Smooth muscle cell (in vitro differentiated cells): Measurements from ENCODE around the gene LARGE1. TPM values are rescaled to one million over a fixed set of nuclear protein-coding genes. Genes with fewer than 3 reads are reported as not detected.

Experiments
- DNase-seq: peaks from one replicate; lab custom pipeline; 2025; ENCODE audit not compliant: unreplicated experiment; lab: John Stamatoyannopoulos, UW
- H2AFZ ChIP-seq: fragments of 200-600 bp; sonication (generic); 2 replicates; pipeline ENCODE4 v1.6.0; 2016; ENCODE audit warnings: antibody characterized with exemption, low read depth, mild to moderate bottlenecking
- H3F3A ChIP-seq: fragments of 200-600 bp; sonication (generic); 2 replicates; pipeline ENCODE4 v1.6.0; 2017; ENCODE audit warnings: antibody characterized with exemption, low read depth
- H3K27ac ChIP-seq: fragments of 200-600 bp; sonication (generic); 2 replicates; pipeline ENCODE4 v1.5.1; 2016; ENCODE audit warnings: low read depth, mild to moderate bottlenecking
- H3K27me3 ChIP-seq: fragments of 200-600 bp; sonication (generic); 2 replicates; pipeline ENCODE4 v1.6.1; 2016; ENCODE audit warnings: low read depth, mild to moderate bottlenecking
- H3K36me3 ChIP-seq: fragments of 200-600 bp; sonication (generic); 2 replicates; pipeline ENCODE4 v1.5.1; 2016; ENCODE audit warnings: low read depth
- H3K4me1 ChIP-seq: fragments of 200-600 bp; sonication (generic); 2 replicates; pipeline ENCODE4 v1.5.1; 2016; ENCODE audit warnings: low read depth
- H3K4me2 ChIP-seq: fragments of 200-600 bp; sonication (generic); 2 replicates; pipeline ENCODE4 v1.6.0; 2016; ENCODE audit warnings: mild to moderate bottlenecking
- H3K4me3 ChIP-seq: fragments of 200-600 bp; sonication (generic); 2 replicates; pipeline ENCODE4 v1.5.1; 2016; ENCODE audit warnings: mild to moderate bottlenecking
- H3K79me2 ChIP-seq: fragments of 200-600 bp; sonication (generic); 2 replicates; pipeline ENCODE4 v1.6.0; 2016; ENCODE audit warnings: low read depth, mild to moderate bottlenecking
- H3K9ac ChIP-seq: fragments of 200-600 bp; sonication (generic); 2 replicates; pipeline ENCODE4 v1.6.0; 2016; ENCODE audit warnings: low read depth
- H3K9me3 ChIP-seq: fragments of 200-600 bp; sonication (generic); replicated peaks from 2 replicates; pipeline ENCODE4 v1.5.1; 2016; ENCODE audit warnings: low read depth
- H4K20me1 ChIP-seq: fragments of 200-600 bp; sonication (generic); 2 replicates; pipeline ENCODE4 v1.6.0; 2016; ENCODE audit warnings: low read depth
- WGBS: methylation state at CpG from one replicate; pipeline ENCODE4 v1.1.7; 2016; ENCODE audit warnings: low lambda C conversion rate; 5-methylcytosine and 5-hydroxymethylcytosine counted together
- polyA plus RNA-seq: library from polyadenylated mRNA; unstranded; fragments of >200 nt; fragmentation: Nextera tagmentation; extraction: Ambion mirVana; gene quantifications from 2 replicates; pipeline ENCODE4 v1.2.1, GENCODE V29; 2016
- total RNA-seq: library from RNA; depleted of rRNA; stranded (reverse); fragments of >200 nt; gene quantifications from 2 replicates; pipeline ENCODE4 v1.2.3, GENCODE V29; 2014
- TF ChIP-seq, protein P1 (sequence below): fragments of 200-600 bp; sonication (generic); IDR thresholded peaks from 2 replicates; pipeline ENCODE4 v1.5.1; 2017; ENCODE audit warnings: borderline replicate concordance, mild to moderate bottlenecking, antibody characterized with exemption; ENCODE audit not compliant: insufficient read depth, poor library complexity, severe bottlenecking

Gene LARGE1
- total and polyA plus RNA-seq, 2 experiments from 2014 or later: 11.9 to 18.0 TPM

- Histone ChIP-seq H3K36me3 (no peaks in the 10 kb centered on the region), H3K9me3 (no peaks in the 10 kb centered on the region), H3K9ac (no peak overlapping the region), H3K27me3 (no peaks in the 10 kb centered on the region), H3K4me1 (peaks cover 2% of the 10 kb centered on the region), H3K79me2 (no peaks in the 10 kb centered on the region), H3K27ac (no peak overlapping the region), H3K4me3 (no peak overlapping the region), H3K4me2 (no peak overlapping the region), H4K20me1 (no peaks in the 10 kb centered on the region), H3F3A (no peaks in the 10 kb centered on the region), H2AFZ (no peak overlapping the region)
- WGBS: 85% methylated on average over 3 of the region's 3 CpGs
- TF ChIP-seq, protein P1, sequence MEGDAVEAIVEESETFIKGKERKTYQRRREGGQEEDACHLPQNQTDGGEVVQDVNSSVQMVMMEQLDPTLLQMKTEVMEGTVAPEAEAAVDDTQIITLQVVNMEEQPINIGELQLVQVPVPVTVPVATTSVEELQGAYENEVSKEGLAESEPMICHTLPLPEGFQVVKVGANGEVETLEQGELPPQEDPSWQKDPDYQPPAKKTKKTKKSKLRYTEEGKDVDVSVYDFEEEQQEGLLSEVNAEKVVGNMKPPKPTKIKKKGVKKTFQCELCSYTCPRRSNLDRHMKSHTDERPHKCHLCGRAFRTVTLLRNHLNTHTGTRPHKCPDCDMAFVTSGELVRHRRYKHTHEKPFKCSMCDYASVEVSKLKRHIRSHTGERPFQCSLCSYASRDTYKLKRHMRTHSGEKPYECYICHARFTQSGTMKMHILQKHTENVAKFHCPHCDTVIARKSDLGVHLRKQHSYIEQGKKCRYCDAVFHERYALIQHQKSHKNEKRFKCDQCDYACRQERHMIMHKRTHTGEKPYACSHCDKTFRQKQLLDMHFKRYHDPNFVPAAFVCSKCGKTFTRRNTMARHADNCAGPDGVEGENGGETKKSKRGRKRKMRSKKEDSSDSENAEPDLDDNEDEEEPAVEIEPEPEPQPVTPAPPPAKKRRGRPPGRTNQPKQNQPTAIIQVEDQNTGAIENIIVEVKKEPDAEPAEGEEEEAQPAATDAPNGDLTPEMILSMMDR: no peak
- DNase-seq: no peak
Observed at GRCh38 chr22:33528183-33528582, 392.1 kb downstream of the LARGE1 start.

- 97% methylated on average over 12 of the region's 12 CpGs for WGBS
- H3K79me2 ChIP-seq: no peaks in the 10 kb centered on the region
- H3K27me3 ChIP-seq: no peaks in the 10 kb centered on the region
- TF ChIP-seq, protein P1: no peak
- no peak overlapping the region for H3K4me3 ChIP-seq
- no peak overlapping the region for H3K4me2 ChIP-seq
- H3F3A ChIP-seq: no peaks in the 10 kb centered on the region
- H3K9ac ChIP-seq: no peak overlapping the region
- no peak for DNase-seq
- no peak overlapping the region for H2AFZ ChIP-seq
- peaks cover 2% of the 10 kb centered on the region for H3K4me1 ChIP-seq
- no peaks in the 10 kb centered on the region for H3K36me3 ChIP-seq
- no peaks in the 10 kb centered on the region for H4K20me1 ChIP-seq
- no peak overlapping the region for H3K27ac ChIP-seq
- H3K9me3 ChIP-seq: no peaks in the 10 kb centered on the region
Observed at GRCh38 chr22:33526434-33527107, 393.7 kb downstream of the LARGE1 start.

- Histone ChIP-seq H3F3A (no peaks in the 10 kb centered on the region), H3K4me3 (no peak overlapping the region), H2AFZ (no peak overlapping the region), H4K20me1 (no peaks in the 10 kb centered on the region), H3K36me3 (no peaks in the 10 kb centered on the region), H3K4me2 (no peak overlapping the region), H3K27ac (no peak overlapping the region), H3K4me1 (peaks cover 2% of the 10 kb centered on the region), H3K27me3 (no peaks in the 10 kb centered on the region), H3K9ac (no peak overlapping the region), H3K79me2 (no peaks in the 10 kb centered on the region), H3K9me3 (no peaks in the 10 kb centered on the region)
- TF ChIP-seq, protein P1: no peak
- no peak for DNase-seq
- WGBS: 72% methylated on average over 4 of the region's 4 CpGs
Observed at GRCh38 chr22:33524511-33525260, 395.6 kb downstream of the LARGE1 start.
